GM19438 (cell line): ENCODE measurements around the gene GID8.
A peak's percentile ranks its signal among the peaks of the same experiment; 100 is the strongest.

Experiments
- ATAC-seq: cut with Tn5 transposase; IDR thresholded peaks from one replicate; pipeline ENCODE4 v1.9.1; 2021; ENCODE audit warnings: low read depth; ENCODE audit not compliant: unreplicated experiment

Gene GID8

GRCh38 chr20:62938105-62938888, at the start of gene GID8:
GID8 (plus strand) TSS chr20:62938147; CDS start chr20:62941503, 3,356 bp downstream.
- peak; percentile 38 for ATAC-seq

DNA sequence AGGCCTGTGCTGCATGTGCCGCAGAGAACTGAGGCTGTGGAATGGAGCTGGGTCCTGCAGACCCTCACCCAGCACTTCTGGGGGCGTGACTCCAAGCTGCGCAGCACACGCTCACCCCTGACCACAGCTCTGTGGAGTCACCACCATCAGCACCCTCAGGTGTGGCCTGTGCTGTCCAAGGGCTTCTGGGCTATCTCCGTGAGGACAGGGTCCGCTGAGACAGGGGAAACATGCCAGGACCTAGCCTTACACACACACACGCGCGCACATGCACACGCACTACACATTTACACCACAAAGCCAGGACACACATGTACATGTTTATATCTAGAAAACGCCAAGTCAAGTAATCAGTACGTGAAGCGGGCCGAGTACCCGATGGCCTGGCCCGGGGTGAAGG, 49.5 kb upstream of the GID8 start:
- no peak for ATAC-seq

DNA sequence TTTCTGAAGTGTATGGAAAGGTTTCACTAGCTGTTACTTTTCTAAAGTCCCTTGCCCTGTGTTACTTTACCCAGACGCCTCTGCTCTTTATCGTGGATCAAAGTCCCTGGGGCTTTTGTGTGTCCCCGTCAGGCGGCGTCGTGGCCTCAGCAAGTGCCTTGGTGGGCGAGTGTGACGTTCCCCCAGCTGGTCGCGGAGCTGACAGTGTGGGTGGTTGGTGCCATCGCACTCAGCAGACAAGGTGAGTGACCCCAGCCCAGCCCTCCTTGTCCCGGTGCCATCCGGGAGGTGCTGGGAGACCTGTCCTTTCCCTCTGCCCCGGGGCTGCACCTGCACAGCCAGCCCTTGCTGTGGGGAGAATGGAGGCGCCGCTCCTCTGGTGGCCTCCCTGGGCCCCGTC, 49.0 kb upstream of the GID8 start:
- no peak for ATAC-seq

GRCh38 chr20:62889411-62889810, 48.5 kb upstream of the GID8 start:
- ATAC-seq: no peak

DNA sequence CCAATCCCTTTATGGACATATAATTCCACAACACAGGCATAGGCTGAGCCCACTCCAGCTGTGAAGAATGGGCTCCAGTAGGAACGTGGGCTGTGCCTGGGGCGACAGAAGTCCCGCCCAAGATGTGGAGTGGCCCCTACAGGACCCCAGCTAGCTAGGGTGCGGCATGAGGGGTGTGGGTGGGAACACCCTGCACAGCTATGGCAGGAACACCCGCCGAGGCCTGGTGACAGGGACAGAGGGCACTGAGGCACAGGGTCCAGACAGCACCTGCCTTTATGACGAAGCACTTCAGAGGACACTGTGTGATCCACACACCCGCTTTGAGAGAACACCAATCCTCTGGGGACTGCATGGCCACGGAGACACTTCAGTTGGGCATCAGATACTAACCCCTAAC, 48.1 kb upstream of the GID8 start:
- no peak for ATAC-seq

DNA sequence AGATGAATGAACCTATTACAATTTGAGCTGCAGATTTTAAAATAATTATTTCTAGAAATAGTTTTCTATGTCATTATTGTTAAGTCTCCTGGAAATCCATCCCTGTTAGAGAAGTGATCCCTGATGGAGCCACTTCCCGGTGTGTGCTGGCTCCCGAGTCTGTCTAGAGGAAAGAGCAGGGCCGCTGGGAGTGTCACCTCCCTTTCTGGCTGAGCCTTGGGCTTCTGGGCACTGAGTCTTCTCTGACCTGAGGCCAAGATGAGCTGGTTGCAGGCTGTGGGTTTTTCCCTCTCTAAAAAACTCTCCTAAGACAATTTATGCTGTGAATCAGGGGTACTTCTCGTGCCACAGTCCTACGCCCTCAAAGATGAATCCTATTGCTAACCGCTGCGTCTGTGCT, 47.5 kb upstream of the GID8 start:
- ATAC-seq: no peak

DNA sequence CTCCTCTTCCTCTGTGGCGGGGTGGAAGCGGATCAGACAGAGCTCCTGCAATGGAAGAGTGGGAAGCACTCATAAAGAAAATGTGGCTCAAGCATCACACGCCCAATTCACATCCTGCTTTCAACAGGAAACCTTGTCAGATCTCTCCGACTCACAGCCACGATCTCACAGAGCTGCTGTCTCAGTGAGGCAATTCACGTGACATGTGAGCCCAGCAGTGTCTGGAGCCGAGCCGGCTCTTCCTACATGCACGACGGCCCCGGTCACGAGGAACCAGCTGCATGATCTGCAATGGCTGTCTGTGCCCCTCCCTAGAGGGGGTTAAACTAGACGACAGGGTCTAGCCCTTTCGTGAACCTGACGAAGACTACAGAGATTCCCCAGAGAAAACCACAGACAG, 46.8 kb upstream of the GID8 start:
- no peak for ATAC-seq

DNA sequence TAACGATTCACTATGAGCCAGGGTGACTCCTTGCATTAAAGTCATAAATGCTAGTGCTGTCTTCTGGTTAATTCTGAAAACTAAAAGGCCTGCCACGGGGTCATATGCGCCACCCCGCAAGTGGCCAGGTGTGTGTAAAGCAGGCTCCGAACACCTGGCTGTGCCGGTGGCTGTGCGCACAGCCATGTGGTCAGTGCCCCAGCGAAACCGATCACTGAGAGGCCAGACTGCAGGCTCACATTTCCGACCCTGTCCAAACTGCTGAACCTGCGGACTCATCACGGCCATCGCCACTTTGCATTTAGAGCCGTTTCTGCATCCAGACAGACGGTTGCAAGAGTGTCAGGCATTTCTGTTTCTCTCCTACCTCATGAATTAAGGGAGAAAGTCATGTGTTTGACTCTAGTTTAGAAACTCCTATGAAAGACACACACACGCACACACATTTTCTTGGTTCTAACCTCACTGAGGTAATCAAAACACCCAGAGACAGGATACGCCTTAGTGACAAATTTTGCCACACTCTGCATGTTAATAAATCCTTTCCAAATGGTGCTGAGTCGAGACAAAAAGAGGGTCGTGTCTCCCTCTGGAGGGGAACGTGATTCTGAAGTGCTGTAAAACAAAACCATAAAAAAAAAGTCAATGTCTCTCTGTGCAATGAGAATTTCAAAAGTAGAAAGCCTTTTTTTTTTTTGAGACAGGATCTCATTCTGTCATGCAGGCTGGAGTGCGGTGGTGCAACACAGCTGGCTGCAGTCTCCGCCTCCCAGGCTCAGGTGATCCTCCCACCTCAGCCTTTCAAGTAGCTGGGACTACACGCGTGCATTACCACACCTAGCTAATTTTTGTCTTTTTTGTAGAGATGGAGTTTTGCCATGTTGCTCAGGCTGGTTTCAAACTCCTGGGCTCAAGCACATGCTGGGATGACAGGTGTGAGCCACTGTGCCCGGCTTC, 45.3 kb upstream of the GID8 start:
- ATAC-seq: no peak

GRCh38 chr20:62893700-62894099, 44.2 kb upstream of the GID8 start:
- no peak for ATAC-seq

DNA sequence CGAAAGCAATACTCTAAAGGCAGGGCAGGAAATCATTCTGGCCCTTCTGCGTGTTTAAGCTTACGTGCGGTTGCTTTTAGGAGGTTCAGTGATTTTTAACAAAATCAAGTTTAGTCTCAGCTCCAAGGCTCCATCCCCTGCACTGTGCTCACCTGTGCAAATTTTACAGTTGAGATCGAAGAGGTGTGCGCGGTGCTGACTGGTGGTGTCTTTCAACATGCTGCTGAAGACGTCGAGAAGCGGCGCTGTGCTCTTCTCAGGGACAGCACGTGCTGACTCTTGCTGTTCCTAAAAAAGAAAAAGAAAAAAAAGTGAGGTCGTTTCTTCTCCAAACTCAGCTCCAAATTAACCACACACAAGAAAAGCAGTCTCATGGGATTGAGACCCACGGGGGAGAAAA, 43.7 kb upstream of the GID8 start:
- no peak for ATAC-seq

DNA sequence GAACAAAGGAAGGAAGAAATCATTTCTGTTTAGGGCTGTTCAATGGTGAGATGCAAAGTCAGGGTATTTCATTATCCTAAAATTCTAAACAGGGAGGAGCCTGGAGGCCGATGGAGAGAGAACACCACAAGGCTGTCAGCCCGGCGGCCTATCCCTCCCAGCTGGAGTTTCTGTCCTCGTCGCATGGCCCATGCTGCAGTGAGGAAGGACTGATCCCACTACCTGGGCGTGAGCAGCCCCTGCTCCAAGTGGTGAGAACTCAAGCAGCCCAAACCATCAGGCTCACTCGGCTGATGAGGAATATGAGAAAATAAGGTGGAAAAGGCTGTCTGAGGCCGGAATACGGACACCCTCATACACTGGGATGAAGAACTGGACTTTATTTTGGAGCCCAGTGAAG, 42.4 kb upstream of the GID8 start:
- no peak for ATAC-seq

- no peak for ATAC-seq
Observed at GRCh38 chr20:62896526-62896925, 41.4 kb upstream of the GID8 start.

- no peak for ATAC-seq
Observed at GRCh38 chr20:62897666-62898065, 40.3 kb upstream of the GID8 start.

DNA sequence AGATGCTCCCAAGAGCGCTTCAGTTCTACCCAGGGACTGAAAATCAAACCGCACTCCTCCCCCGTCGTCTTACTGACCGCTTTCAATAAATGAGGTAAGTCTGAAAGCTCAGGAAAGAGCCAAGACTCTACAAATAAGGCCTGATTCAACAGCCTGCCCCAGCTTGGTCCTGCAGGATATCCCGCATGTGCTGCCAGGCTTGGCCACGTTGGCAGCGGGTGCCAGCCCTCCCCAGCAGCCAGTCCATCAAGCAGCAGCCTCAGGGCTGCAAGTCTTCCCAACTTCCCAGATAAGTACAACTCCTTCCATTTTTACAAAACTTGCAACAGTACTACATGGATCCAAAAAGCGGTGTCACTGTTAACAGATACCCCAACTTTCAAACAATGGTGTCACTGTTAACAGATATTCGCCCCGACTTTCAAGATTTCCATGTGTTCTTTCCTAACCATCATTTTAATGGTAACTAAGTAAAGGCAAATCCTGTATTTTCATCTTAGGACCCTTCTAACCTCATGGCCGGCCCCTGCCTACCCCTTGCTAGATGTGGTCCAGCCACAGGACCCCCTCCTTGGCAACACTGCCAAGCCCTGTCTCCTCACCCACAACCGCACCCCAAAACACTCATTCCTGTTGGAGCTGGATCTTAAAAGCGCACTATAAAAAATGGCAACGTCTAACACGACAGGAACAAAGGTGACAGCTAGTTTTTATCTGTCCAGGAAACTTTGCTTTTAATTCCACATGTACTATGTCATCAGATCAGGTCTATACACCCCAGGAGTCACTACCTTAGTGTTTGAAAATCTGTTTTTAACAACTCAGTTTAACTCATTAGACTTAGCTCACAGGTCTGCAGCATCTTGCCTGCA, 39.6 kb upstream of the GID8 start:
- ATAC-seq: no peak

DNA sequence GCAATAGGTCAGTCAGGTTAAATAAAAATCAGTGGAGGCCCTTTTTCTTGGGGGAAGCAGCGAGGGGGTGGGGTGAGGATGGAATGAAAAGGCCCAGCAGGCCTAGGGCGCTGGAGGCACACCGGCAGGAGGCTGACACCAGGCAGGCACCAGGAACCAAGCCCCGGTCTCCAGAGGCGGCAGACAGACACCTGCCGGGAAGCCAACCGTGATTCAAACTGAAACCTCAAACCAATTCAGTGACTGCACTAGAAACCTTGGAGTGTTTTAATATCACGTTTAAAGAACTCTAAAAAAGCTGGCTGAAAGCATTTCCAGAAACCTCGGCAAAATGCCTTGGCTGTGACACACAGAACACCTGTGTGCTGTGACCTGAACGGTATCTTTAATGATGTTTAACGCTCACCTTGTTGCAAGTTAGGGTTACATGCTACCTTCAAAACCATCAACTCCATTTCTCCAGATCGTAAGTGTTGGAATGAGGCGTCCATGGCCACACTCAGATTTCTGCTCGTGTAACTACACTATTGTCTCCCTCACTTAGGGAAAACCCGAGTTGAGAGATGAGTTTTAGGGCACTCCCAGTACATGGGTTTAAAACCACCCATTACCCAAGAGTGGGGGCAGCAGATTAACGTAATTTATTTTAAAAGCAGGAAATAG, 38.8 kb upstream of the GID8 start:
- ATAC-seq: no peak

GRCh38 chr20:62899633-62900051, 38.3 kb upstream of the GID8 start:
- ATAC-seq: no peak

DNA sequence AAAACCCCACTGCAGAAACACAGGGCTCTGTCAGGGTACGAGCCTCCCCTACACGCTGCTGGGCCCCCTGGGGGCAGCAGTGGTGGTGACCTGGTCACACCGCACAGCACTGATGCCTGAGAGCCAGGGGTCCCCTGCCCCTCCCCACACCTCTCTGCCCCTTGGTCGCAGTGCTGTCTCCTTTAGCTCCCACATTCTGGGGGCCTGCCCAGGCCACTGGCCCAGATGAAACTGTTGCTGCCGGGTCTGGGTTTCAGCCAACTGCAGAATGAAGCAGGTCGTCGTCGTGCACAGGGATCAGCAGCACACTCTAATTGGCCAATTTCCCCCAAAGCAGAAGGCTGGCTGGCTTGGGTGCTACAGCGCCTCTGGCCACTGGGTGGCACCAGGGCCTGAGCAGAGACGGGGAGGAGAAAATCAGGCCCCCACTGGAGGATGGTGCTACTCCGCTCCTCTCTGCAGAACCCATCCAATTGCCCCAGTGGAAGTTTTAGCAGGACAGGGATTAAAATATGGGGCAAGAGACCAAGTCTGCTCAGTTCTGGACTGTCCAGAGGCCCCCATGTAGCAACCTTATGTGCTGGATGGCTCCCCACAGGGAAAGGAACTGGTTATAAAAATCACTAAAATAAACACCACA, 37.8 kb upstream of the GID8 start:
- ATAC-seq: peak; percentile 67

DNA sequence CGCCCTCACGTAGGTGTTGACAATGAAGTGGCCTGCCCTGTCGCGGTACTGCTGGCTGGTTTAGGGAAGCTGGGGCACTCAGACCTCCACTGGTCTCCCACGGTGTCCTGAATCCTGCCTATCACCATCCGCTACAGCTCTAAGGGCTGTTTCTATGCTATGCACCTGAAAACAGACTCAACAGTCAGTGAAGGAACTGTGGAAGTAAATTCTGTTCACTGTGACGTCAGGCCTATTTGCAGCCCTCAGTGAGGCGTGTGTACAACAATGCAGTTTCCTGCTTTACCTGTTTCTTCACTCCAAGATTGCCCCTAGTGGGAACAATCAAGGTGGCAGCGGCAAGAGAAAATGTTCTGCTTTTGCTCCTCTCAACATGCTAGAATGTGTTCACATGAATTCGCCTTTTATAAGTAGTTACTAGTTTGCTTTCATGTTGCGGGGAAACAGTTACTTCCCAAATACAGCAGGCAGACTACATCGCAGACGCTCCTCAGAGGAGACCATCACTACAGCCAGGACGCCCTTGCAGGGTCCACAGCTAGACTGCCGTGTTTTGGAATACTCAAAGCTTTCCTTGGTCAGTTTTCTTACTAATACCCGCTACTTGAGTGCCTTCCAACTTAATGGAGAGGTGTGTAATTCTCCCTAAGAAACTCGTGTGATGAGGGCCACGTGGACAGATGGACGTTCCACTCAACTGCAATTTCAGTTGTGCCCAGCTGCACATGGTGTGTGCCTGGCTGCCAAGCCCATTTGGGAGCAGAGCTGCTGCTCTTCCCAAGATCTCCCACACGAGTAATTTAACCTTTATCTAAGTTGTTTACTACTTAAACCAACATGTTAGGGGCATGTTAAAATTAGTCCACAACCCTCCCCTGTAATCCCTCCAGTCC, 37.0 kb upstream of the GID8 start:
- peak; percentile 12 for ATAC-seq

- no peak for ATAC-seq
Observed at GRCh38 chr20:62901891-62902290, 36.1 kb upstream of the GID8 start.
